ENCODE results near the gene BMI1.

Gene BMI1

DNA sequence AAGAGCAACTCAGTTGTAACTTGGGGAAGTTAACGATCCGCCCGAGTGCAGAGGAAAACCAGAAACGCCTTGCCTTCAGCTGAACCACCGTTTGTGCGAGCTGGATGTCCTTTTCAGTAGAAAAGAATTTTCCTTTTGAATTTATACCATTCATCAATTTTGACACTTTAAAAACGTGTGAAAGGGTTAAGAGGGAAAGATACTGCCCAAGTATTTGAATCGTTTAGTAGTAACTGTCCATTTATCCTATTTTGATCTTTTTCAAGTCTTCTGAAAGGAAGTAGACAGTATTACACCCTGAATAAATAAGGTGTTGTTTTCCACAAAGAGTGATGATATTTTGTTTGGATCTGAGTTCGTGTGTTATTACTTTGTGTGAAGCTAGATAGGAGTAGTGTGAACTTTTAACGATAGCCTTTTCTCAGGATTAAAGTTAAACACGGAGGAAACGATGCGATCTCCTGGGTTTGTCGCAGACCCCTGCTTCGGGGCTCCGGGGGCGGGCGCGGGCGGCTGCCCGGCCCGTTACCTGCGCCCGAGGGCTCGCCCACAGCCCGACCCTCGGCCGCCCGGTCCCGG is 830 bp upstream of the BMI1 start:
- DNase-seq (ENCODE audit: low spot score), result no peak

GRCh38 chr10:22321156-22321923 is 441 bp downstream of the BMI1 start:
- peak; percentile 57 for DNase-seq (ENCODE audit: low spot score)

DNA sequence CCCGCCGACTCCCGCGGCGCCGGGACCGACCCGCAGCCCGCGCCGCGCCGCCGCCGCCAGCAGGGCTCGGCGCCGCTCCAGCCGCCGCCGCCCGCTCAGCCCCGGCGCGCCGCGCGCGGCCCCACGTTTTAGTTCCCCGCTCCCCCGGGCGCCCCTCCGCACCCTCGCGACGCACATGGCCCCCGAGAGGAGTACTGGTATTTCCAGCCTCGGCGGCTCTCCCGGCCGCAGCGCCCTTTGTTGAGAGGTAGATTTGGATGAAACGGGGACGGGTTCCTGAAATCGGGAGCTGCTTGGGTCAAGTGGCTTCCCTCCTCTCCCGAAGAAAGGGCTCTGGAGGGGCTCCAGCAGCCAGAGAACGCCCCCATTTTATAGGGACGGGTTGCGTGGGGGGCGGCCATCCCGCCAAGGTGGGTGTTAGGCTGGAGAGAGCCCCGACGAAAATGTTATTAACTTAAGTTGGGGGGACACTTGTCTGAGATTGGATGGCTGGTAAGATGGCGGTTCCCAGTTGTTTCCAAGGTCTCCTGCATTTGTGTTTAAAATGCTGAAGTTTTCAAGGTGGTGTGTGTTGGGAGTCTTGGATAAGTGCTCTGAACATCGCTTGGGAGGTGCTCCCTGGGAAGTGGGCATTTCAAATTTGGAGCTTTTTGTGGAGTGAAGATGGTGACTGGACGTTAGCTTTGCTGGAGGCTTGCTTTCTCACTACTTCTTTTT is 1.2 kb downstream of the BMI1 start:
- peak; percentile 56 for DNase-seq (ENCODE audit: low spot score)

GRCh38 chr10:22322641-22323160 is 1.8 kb downstream of the BMI1 start:
- DNase-seq (ENCODE audit: low spot score), result peak; percentile 66

DNA sequence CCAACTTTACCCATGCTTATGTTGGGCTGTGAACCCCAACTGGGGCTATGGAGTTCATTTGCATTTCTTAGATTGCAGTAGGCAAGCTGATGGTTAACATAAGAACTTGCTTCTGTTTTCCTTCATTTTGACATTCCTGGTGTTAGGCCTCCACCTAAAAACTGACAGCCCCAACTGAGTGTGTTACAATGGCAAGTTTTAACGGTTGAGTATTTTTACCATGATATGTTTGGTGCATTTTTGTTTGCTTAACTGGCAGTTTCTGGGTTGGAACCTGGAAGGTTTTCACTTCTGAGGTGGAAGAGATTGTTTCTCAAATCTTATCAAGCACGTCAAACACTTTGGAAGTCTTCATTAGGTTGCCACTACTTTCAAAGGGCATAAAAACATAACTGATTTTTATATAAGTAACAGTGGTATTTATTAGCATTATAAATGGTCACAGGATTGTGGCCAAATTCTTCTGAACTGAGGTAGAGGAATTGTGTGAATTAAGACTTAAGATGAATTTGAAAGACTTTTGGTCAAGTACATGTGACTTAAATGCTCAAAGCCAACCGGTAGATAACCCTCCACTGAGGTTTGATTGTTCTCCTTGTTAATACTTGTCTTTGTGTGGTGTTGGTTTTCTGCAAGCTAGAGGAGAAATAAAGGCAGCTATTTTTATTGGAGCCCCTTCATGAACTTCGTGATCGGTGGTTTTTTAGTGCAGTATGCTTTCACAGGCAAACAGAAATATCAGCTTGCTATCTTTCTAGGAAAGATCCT is 2.8 kb downstream of the BMI1 start:
- no peak for DNase-seq (ENCODE audit: low spot score)

- DNase-seq (ENCODE audit: low spot score), result no peak
These were observed 3.5 kb downstream of the BMI1 start for GRCh38 chr10:22324413-22324812.

DNA sequence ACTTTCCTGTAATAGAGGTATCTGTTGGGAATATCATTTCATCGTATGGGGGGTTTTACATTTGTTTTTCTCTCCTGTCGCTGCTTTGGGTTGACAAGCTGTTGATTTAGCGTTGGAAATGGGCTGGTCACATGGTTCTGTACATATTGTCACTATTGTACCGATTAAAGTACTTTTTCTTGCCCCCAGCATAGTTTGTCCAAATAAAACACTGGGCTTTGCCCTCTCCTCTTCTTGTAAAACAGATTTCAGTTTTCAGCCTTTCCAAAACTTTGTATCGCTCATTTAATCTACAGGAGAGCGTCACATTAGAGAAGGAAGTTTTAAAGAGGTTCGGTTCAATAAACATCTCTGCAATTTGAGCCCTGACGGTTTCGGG is 4.0 kb downstream of the BMI1 start:
- DNase-seq (ENCODE audit: low spot score), result no peak

GRCh38 chr10:22325272-22326144 is 4.6 kb downstream of the BMI1 start:
- DNase-seq (ENCODE audit: low spot score), result peak; percentile 63

- DNase-seq (ENCODE audit: low spot score), result no peak
These were observed 5.3 kb downstream of the BMI1 start for GRCh38 chr10:22326145-22326702.

DNA sequence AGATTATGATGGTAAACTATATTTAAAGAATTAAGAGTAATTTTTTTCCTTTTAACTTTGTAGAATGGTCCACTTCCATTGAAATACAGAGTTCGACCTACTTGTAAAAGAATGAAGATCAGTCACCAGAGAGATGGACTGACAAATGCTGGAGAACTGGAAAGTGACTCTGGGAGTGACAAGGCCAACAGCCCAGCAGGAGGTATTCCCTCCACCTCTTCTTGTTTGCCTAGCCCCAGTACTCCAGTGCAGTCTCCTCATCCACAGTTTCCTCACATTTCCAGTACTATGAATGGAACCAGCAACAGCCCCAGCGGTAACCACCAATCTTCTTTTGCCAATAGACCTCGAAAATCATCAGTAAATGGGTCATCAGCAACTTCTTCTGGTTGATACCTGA is 8.3 kb downstream of the BMI1 start:
- no peak for DNase-seq (ENCODE audit: low spot score)

- DNase-seq (ENCODE audit: low spot score), result no peak
These were observed 11.3 kb downstream of the BMI1 start for GRCh38 chr10:22332116-22332692.

DNA sequence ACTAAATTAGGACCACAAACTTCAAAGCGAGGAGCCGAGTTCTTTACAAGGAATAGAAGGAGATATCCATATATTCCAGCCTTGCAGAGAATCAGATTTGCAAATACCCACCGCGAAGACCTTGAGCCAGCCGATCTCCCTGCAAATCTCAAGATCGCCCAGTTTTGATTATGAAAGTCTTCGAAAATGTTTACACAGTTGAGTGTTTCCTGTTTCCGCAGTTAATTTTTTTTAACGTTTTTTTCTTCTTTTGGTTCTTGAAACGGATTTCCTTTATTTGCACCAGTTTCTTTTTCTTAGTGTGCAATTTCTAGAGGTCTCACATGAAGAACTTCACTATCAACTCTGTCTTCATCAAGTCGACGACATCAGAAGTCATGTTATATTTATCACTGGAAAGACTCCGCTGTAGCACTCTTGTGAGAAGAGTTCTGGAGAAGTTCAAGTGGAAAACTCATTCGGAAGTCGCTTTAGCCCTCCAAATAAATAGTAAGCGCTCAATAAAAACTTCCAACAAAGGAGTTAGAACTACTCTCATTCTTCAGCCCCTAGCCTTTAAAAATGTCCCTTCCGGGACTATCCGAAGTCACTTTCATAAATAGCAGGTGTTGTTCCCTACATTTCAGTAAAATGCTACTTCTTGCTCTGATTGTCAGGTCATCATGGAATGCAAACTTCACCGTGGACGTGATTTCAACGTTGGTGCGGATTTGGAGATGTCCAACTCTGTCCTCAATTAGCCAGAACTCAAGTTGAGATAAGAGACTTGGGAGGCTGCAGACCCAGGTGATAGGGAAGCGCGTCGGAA is 12.5 kb downstream of the BMI1 start:
- DNase-seq (ENCODE audit: low spot score), result no peak

GRCh38 chr10:22333975-22334282 is 13.0 kb downstream of the BMI1 start:
- no peak for DNase-seq (ENCODE audit: low spot score)

DNA sequence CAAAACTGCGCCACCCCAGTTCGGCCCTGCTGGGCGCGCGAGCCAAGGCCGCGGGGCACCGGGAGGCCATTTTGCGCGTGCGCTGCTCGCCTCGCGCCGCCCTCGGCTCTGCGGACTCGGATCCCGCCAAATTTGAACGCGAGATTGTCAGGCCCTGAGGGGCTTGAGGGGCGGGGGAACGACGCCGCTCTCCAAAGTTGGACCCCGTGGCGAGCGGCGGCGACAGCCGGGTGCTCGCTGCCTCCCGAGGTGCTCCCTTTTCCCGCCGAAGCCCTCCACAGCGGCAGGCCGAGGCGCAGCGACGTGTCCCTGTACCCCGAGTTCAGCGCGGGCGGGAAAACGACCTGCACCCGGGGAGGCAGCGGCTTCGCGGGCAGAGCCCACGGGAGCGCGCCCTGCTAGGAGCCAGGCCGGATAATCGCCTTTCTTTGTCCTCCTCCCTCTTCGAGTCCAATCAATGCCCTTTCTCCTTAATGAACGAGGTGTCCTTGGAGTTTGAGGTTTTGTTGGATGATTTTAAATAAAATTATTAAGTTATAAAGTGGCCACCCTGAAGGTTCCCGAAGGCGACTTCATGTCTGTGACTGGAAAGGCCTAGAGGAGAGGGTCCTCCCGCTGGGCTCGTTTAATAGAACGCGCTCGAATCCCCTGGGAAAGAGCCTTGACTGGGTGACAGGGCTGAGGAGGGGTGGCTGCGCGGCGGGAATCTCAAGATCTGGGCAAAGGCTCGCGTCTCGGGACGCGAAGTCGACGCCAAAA is 13.7 kb downstream of the BMI1 start:
- no peak for DNase-seq (ENCODE audit: low spot score)

GRCh38 chr10:22335173-22335933 is 14.5 kb downstream of the BMI1 start:
- DNase-seq (ENCODE audit: low spot score), result no peak

- no peak for DNase-seq (ENCODE audit: low spot score)
These were observed 17.4 kb downstream of the BMI1 start for GRCh38 chr10:22338185-22338900.

- DNase-seq (ENCODE audit: low spot score), result no peak
These were observed 18.0 kb downstream of the BMI1 start for GRCh38 chr10:22338931-22339330.

Data from cerebellar cortex (tissue), 1 donor.